BLaER1 (cell line): ENCODE results near the gene ARFGAP3.
A peak's percentile ranks its signal among the peaks of the same experiment; 100 is the strongest.
"Not testable (repeated sequence)": the region's sequence is repeated elsewhere in the genome, so short reads cannot be mapped to it uniquely, and the experiment has no call there.

Experiments used
- H3K27ac ChIP-seq: shearing (Covaris generic); formaldehyde crosslinking; 2 replicates; pipeline ENCODE4 v1.8.1; 2022
- H3K27me3 ChIP-seq: shearing (Covaris generic); formaldehyde crosslinking; 2 replicates; pipeline ENCODE4 v1.8.1; 2022
- H3K36me3 ChIP-seq: shearing (Covaris generic); formaldehyde crosslinking; 2 replicates; pipeline ENCODE4 v1.8.1; 2022
- H3K4me1 ChIP-seq: shearing (Covaris generic); formaldehyde crosslinking; 2 replicates; pipeline ENCODE4 v1.8.1; 2022
- H3K4me2 ChIP-seq: shearing (Covaris generic); formaldehyde crosslinking; 2 replicates; pipeline ENCODE4 v1.8.1; 2022
- H3K4me3 ChIP-seq: shearing (Covaris generic); formaldehyde crosslinking; 2 replicates; pipeline ENCODE4 v1.8.1; 2022
- H3K9ac ChIP-seq: shearing (Covaris generic); formaldehyde crosslinking; 2 replicates; pipeline ENCODE4 v1.8.1; 2022
- H3K9me3 ChIP-seq: shearing (Covaris generic); formaldehyde crosslinking; 2 replicates; pipeline ENCODE4 v1.8.1; 2022
- H4K20me1 ChIP-seq: shearing (Covaris generic); formaldehyde crosslinking; 2 replicates; pipeline ENCODE4 v1.8.1; 2022
- Cebpa-rat ChIP-seq: shearing (Covaris generic); IDR thresholded peaks from 2 replicates; pipeline ENCODE4 v1.8.1; 2022

The ARFGAP3 gene

GRCh38 chr22:42792453-42792908 is 64.6 kb downstream of the ARFGAP3 start:
- no peak for TF ChIP-seq Cebpa-rat
- Histone ChIP-seq H3K4me1 (no peaks in the 10 kb centered on the region), H3K9ac (no peak overlapping the region), H3K4me2 (no peak overlapping the region), H4K20me1 (no peaks in the 10 kb centered on the region), H3K27ac (no peak overlapping the region), H3K4me3 (no peak overlapping the region), H3K36me3 (peaks cover 22% of the 10 kb centered on the region), H3K27me3 (no peaks in the 10 kb centered on the region), H3K9me3 (no peaks in the 10 kb centered on the region)

GRCh38 chr22:42791721-42792452 is 65.2 kb downstream of the ARFGAP3 start:
- Histone ChIP-seq H4K20me1 (no peaks in the 10 kb centered on the region), H3K27me3 (no peaks in the 10 kb centered on the region), H3K36me3 (peaks cover 16% of the 10 kb centered on the region; the same call in 1 of the 2 replicates), H3K4me3 (no peak overlapping the region), H3K9me3 (no peaks in the 10 kb centered on the region), H3K27ac (0 out of 2 replicates have a peak overlapping the region, but pooled peaks have one; percentile 26), H3K9ac (no peak overlapping the region), H3K4me1 (no peaks in the 10 kb centered on the region), H3K4me2 (no peak overlapping the region)
- TF ChIP-seq Cebpa-rat: no peak

- H3K4me2 ChIP-seq: no peak overlapping the region
- no peak for TF ChIP-seq Cebpa-rat
- no peaks in the 10 kb centered on the region for H4K20me1 ChIP-seq
- H3K9me3 ChIP-seq: no peaks in the 10 kb centered on the region
- no peak overlapping the region for H3K4me3 ChIP-seq
- no peaks in the 10 kb centered on the region for H3K36me3 ChIP-seq
- H3K4me1 ChIP-seq: no peaks in the 10 kb centered on the region
- no peak overlapping the region for H3K27ac ChIP-seq
- H3K27me3 ChIP-seq: no peaks in the 10 kb centered on the region
- H3K9ac ChIP-seq: no peak overlapping the region
These were observed 68.6 kb downstream of the ARFGAP3 start for GRCh38 chr22:42788466-42788865.

GRCh38 chr22:42788021-42788420 is 69.1 kb downstream of the ARFGAP3 start:
- H3K27ac ChIP-seq: no peak overlapping the region
- no peak overlapping the region for H3K4me2 ChIP-seq
- H3K4me3 ChIP-seq: no peak overlapping the region
- no peak overlapping the region for H3K9ac ChIP-seq
- no peaks in the 10 kb centered on the region for H3K36me3 ChIP-seq
- H3K4me1 ChIP-seq: no peaks in the 10 kb centered on the region
- no peak for TF ChIP-seq Cebpa-rat
- no peaks in the 10 kb centered on the region for H4K20me1 ChIP-seq
- no peaks in the 10 kb centered on the region for H3K9me3 ChIP-seq
- no peaks in the 10 kb centered on the region for H3K27me3 ChIP-seq

- no peaks in the 10 kb centered on the region for H4K20me1 ChIP-seq
- no peaks in the 10 kb centered on the region for H3K9me3 ChIP-seq
- no peak overlapping the region for H3K4me3 ChIP-seq
- H3K4me1 ChIP-seq: no peaks in the 10 kb centered on the region
- no peak overlapping the region for H3K9ac ChIP-seq
- TF ChIP-seq Cebpa-rat: no peak
- H3K4me2 ChIP-seq: no peak overlapping the region
- no peaks in the 10 kb centered on the region for H3K27me3 ChIP-seq
- no peak overlapping the region for H3K27ac ChIP-seq
- H3K36me3 ChIP-seq: no peaks in the 10 kb centered on the region
These were observed 69.7 kb downstream of the ARFGAP3 start for GRCh38 chr22:42787357-42787736.

- no peaks in the 10 kb centered on the region for H3K27me3 ChIP-seq
- no peaks in the 10 kb centered on the region for H3K9me3 ChIP-seq
- no peak for TF ChIP-seq Cebpa-rat
- H3K4me1 ChIP-seq: no peaks in the 10 kb centered on the region
- H3K4me2 ChIP-seq: no peak overlapping the region
- H4K20me1 ChIP-seq: no peaks in the 10 kb centered on the region
- H3K27ac ChIP-seq: no peak overlapping the region
- H3K36me3 ChIP-seq: no peaks in the 10 kb centered on the region
- no peak overlapping the region for H3K4me3 ChIP-seq
- H3K9ac ChIP-seq: no peak overlapping the region
These were observed 70.3 kb downstream of the ARFGAP3 start for GRCh38 chr22:42786606-42787356.

- Histone ChIP-seq H3K9ac (no peak overlapping the region), H3K4me3 (no peak overlapping the region), H3K4me2 (no peak overlapping the region), H3K4me1 (no peaks in the 10 kb centered on the region), H3K9me3 (no peaks in the 10 kb centered on the region), H4K20me1 (no peaks in the 10 kb centered on the region), H3K36me3 (no peaks in the 10 kb centered on the region), H3K27me3 (no peaks in the 10 kb centered on the region), H3K27ac (no peak overlapping the region)
- no peak for TF ChIP-seq Cebpa-rat
These were observed 71.2 kb downstream of the ARFGAP3 start for GRCh38 chr22:42785706-42786499.

GRCh38 chr22:42782306-42782705 is 74.8 kb downstream of the ARFGAP3 start:
- not testable (repeated sequence) for H3K4me1 ChIP-seq, H3K4me2 ChIP-seq, H3K27ac ChIP-seq, H4K20me1 ChIP-seq, H3K4me3 ChIP-seq, H3K9ac ChIP-seq, H3K27me3 ChIP-seq, H3K9me3 ChIP-seq, H3K36me3 ChIP-seq

- Histone ChIP-seq H4K20me1 (no peaks in the 10 kb centered on the region), H3K9ac (no peak overlapping the region), H3K4me3 (no peak overlapping the region), H3K4me2 (no peak overlapping the region), H3K27ac (0 out of 2 replicates have a peak overlapping the region, but pooled peaks have one; percentile 18), H3K36me3 (no peaks in the 10 kb centered on the region), H3K27me3 (no peaks in the 10 kb centered on the region), H3K9me3 (no peaks in the 10 kb centered on the region), H3K4me1 (peaks cover 4% of the 10 kb centered on the region; the same call in 1 of the 2 replicates)
- TF ChIP-seq Cebpa-rat: no peak
These were observed 77.0 kb downstream of the ARFGAP3 start for GRCh38 chr22:42780070-42780540.

GRCh38 chr22:42777126-42777525 is 79.9 kb downstream of the ARFGAP3 start:
- no peak overlapping the region for H3K27ac ChIP-seq
- TF ChIP-seq Cebpa-rat: no peak
- H4K20me1 ChIP-seq: no peaks in the 10 kb centered on the region
- no peak overlapping the region for H3K9ac ChIP-seq
- no peaks in the 10 kb centered on the region for H3K9me3 ChIP-seq
- H3K4me1 ChIP-seq: peaks cover 17% of the 10 kb centered on the region
- no peaks in the 10 kb centered on the region for H3K27me3 ChIP-seq
- H3K36me3 ChIP-seq: no peaks in the 10 kb centered on the region
- no peak overlapping the region for H3K4me3 ChIP-seq
- H3K4me2 ChIP-seq: no peak overlapping the region
